Epithelial cell of proximal tubule (primary cell): ENCODE measurements around the gene TGFBR3. TPM values are rescaled to one million over a fixed set of nuclear protein-coding genes. Genes with fewer than 3 reads are reported as not detected.

Experiments
- DNase-seq: peaks from one replicate; pipeline ENCODE4 v3.0.0-alpha.2; 2011; ENCODE audit warnings: low read depth
- H3K4me3 ChIP-seq: 2 replicates; pipeline ENCODE4 v1.5.1; 2011; ENCODE audit warnings: low read depth, mild to moderate bottlenecking, low read length
- CTCF ChIP-seq: conservative IDR thresholded peaks from 2 replicates; pipeline ENCODE4 v1.5.1; 2012; ENCODE audit warnings: low read depth, mild to moderate bottlenecking, low read length
- total RNA-seq: library from RNA; depleted of rRNA; stranded (reverse); fragments of >200 nt; gene quantifications from 2 replicates; pipeline ENCODE4 v1.2.3, GENCODE V29; 2015

TGFBR3 gene
- total RNA-seq, 1 donor from 2014 or later, result 6.9 TPM

- no peak for TF ChIP-seq CTCF
- H3K4me3 ChIP-seq, result no peak overlapping the region
- DNase-seq, result no peak
These were observed 68.6 kb downstream of the TGFBR3 start for GRCh38 chr1:91817211-91817905.

- no peak for DNase-seq
- TF ChIP-seq CTCF, result no peak
- H3K4me3 ChIP-seq, result no peak overlapping the region
These were observed 69.9 kb downstream of the TGFBR3 start for GRCh38 chr1:91816031-91816430.

- no peak for DNase-seq
- TF ChIP-seq CTCF, result no peak
- H3K4me3 ChIP-seq, result no peak overlapping the region
These were observed 71.5 kb downstream of the TGFBR3 start for GRCh38 chr1:91814448-91814847.

GRCh38 chr1:91813813-91814212, 72.1 kb downstream of the TGFBR3 start:
- TF ChIP-seq CTCF, result no peak
- H3K4me3 ChIP-seq, result no peak overlapping the region
- no peak for DNase-seq

- no peak for TF ChIP-seq CTCF
- no peak overlapping the region for H3K4me3 ChIP-seq
- no peak for DNase-seq
These were observed 74.5 kb downstream of the TGFBR3 start for GRCh38 chr1:91811363-91812025.

- H3K4me3 ChIP-seq, result no peak overlapping the region
- DNase-seq, result no peak
These were observed 76.6 kb downstream of the TGFBR3 start for GRCh38 chr1:91809317-91809716.

More at GRCh38 chr1:91809317-91809716, 76.6 kb downstream of the TGFBR3 start:
- no peak for TF ChIP-seq CTCF
